PC-3 (cell line): ENCODE results near the gene HLCS.

ENCODE experiments used
- CTCF ChIP-seq: fragments of 300-600 bp; sonication (generic); conservative IDR thresholded peaks from 2 replicates; pipeline ENCODE4 v1.5.1; 2017; ENCODE audit warnings: antibody characterized with exemption, low read depth, mild to moderate bottlenecking, low read length
- EZH2 ChIP-seq: fragments of 300-600 bp; sonication (generic); IDR thresholded peaks from one replicate; pipeline ENCODE4 v1.6.1; 2017; ENCODE audit warnings: antibody characterized with exemption, mild to moderate bottlenecking, low read length; ENCODE audit not compliant: unreplicated experiment

GRCh38 chr21:36859744-36860501 is 106.5 kb downstream of the HLCS start:
- TF ChIP-seq CTCF = no peak
- TF ChIP-seq EZH2 = no peak
